ENCODE results near the gene DNAH14.

Gene DNAH14

DNA sequence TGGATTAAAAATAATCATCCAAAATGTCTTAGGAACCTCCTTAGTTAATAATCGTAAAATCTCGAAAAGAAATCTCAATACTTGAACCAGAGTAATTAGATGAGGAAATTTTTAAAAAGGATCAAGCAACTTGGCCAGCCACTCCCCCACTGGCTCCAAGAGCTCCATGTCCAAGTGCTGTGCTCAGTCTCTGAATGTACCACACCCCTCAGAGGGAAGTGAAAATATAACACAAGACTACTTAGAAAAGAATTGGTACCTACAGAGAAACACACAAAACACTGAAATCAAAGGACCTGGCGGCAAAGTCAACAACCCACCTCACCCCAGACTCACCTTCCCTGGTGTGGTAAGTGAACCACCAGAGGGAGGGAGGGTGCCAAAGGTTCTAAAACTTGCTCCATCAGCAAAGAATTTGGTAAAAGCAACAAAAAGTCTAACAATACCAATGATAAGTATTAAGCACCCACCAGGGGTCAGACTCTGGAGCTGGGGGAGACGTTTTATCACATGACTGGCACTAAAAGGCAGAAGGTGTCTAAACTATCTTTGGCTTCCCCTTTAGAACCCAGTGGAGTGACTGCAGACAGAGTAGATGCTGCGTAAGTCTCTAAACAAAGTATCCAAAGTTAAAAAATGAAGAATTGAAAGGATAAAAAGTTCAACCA is 484.4 kb downstream of the DNAH14 start:
- no peak for DNase-seq

DNA sequence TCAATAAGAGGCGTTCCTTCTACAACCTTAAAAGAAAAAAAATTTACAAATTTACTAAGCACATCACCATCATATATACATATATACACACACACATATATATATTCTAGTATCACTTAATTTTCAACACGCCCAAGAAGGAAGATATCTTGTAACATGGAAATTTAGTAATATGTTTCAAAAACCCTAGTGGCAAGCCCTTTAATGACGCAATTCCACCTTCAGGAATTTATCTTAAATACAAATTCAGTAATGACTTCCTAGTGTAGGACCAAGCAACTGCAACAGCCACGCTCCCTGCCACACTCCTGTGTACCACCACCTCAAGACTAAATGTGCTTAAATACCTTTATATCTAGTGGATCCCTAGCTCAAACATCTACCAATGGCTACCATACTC is 485.8 kb downstream of the DNAH14 start:
- DNase-seq = no peak

DNA sequence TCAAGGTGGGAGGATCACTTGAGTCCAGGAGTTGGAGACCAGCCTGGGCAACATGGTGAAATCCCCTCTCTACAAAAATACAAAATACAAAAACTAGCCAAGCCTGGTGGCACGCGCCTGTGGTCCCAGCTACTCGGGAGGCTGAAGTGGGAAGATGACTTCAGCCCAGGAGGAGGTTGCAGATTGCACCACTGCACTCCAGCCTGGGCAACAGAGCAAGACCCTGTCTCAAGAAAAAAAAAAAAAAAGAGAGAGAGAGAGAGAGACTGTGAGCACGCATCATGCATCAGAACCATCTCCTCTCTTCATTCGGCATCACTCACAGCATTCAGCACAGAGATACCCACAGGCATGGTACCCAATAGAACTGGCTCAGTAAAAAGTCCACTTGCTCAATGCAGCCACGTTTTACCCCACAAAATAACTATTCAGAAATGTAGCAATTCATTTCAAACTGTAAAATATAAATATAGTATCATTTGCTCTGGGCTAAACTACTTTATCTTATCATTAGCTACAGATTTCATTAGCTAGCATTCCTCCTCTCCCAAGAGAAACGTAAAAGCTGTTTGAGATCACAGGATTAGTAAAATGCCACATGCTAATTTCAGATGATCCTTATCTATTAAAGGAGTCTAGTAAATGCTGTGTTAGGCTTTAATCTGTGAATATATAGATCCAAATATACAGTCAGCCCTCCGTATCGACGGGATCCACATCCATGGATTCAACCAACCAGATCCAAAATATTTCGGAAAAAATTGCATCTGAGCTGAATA is 486.7 kb downstream of the DNAH14 start:
- no peak for DNase-seq

GRCh38 chr1:225418059-225418458 is 488.6 kb downstream of the DNAH14 start:
- no peak for DNase-seq

- no peak for DNase-seq
Observed at GRCh38 chr1:225418598-225418997, 489.1 kb downstream of the DNAH14 start.

GRCh38 chr1:225422031-225422605 is 492.6 kb downstream of the DNAH14 start:
- no peak for DNase-seq

- DNase-seq = no peak
Observed at GRCh38 chr1:225422795-225423517, 493.5 kb downstream of the DNAH14 start.

DNA sequence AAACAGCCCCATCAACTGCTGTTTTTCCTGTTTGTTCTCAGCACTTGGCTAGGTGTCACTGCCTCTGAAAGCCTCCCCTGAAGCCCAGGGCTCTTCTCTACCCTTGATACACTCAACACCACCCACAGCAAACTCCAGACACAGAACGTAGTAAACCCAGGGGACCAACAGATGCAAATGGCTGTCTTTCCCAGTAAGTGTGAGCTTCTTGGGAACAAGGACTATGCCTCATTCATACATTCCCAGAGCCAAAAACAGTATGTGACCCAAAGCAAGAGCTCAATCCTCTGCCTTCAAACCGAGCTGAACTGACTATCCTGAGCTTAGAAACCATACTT is 494.0 kb downstream of the DNAH14 start:
- DNase-seq = no peak

- DNase-seq = no peak
Observed at GRCh38 chr1:225424562-225425200, 495.2 kb downstream of the DNAH14 start.

DNA sequence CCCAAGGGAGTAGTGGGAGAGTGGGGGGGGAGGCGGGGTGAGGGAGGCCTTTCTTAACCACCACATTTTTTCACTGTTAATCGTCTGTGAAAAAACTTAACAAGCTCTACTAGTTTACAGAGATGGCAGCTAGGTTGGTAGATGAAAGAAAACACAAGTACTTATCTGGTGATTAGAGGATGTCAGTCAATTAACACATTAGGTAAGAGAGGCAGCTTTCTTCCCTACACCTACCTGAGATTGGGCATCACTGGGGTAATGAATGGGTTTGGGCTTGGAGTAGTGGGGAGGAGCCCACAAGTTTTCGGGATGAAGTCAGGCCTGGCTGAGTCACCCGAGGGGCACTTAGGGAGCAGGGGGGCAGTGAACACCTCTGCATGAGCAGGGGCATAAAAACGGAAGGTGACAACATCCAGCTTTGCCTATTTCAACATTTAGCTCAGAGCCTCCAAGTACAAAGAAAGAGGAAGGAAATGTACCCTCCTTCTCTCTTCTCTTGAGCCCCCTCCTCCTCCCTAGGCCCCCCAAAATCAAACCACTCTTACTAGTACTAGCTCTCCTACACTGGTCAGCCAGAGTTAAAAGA is 495.8 kb downstream of the DNAH14 start:
- DNase-seq = no peak

DNA sequence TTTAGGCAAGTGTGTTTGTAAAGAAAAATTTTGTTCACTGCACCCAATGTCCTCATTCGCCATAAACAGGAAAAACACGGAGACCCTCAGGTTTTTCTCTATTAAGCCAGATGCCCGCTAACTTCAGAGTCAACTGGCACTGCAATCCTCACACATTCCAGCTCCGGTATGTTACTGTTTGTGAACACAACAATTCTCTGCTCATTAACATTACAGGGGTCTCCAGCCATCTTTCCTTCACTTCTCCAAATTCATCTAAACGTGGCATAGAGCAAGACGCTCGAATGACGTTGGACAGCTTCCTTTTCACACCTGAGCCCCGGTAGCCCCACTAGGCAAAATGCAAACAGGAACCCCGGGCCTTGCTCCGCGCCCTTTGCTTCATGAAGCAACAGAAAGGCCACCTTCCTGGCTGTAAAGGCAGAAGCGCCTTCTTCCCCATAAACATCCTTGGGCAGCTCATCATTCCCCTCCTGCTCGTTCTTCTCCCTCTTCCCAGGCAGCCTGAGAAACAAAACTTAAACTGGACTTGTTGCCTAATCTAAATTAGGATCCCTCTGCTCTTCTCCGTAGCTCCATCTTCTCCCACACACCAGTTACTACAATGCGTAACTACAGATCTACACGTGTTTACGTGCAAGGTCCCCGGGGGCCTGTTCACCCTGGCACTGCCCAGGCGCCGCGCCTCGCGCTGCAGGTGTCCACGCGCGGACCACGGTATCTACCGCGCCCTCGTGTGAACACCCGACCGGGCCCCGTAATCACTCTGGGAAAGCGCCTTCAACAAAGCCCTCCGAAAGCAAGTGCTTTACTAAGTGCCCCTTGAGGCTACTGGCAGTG is 497.1 kb downstream of the DNAH14 start:
- DNase-seq = no peak

- DNase-seq = no peak
Observed at GRCh38 chr1:225427235-225428067, 498.0 kb downstream of the DNAH14 start, which contains the start of gene LBR. Gene LBR, minus strand, starts transcription at chr1:225428038. Its CDS starts 3,963 bp downstream, at chr1:225424075.

DNA sequence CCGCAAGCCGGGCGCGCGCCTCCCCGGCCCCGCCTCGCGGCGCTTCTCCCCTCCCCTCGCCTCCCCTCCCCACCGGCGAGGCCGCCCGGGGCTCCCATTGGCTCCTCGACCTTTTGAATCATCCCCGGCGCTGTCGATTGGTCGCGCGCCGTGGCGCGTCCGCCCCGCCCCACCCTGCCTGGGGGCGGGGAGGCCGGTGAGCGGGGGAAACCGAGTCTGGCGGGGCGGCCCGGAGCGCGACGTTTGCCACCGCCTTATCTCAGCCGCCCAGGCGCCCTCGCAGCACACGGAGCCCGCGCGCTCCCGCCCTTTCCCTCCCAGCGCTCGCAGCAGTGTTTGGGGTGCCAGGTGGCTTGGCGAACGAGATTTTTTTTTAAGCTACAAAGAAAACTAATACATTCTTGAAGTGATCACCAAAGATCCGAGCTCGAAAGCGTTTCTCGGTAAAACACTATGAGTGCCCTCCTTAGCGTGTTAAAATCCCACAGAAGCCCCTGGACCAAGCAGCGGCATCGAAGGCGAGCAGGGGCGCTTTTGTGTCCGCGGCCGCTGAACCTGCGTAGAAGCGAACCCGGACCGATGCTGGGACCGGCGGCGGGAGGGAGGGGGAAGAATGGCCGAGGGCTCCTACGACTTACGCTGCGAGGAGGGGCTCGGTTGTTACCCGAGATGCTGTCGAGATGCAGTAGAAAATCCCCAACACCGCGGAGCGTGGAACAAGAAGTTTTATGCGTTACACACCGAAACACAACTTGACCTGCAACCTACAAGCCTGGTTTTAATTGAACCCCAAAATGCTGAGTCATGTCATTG is 498.8 kb downstream of the DNAH14 start:
- peak; percentile 84 for DNase-seq

DNA sequence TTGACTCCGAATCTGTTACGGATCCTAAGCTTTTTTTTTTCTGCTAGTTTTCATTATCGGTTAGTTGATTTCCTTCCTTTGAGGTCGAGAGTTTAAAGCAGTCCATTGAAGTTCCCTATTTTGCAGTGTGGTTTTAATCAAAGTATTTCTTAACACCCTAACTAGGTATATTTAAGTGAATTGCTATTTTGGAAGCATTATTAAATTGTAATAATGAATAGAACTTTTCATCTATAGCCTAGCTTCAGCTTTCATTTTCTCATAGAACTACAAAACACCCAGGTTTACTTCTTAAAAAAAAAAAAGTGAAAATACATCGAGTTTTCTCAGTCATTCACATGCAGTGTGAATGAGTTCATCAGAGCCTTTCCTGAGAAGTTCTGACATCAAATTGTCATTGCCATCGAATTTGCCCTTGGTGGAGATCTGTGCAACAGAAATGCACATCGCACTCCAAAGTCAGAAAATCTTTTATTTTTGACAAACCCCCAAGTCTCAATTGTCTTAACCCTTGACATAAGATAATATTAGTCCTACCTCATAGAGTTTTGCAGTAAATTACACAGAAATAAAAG is 499.5 kb downstream of the DNAH14 start:
- no peak for DNase-seq

- no peak for DNase-seq
Observed at GRCh38 chr1:225430301-225430700, 500.8 kb downstream of the DNAH14 start.

- DNase-seq = no peak
Observed at GRCh38 chr1:225431081-225431863, 501.8 kb downstream of the DNAH14 start.

GRCh38 chr1:225434046-225434445 is 504.6 kb downstream of the DNAH14 start:
- DNase-seq = no peak

DNA sequence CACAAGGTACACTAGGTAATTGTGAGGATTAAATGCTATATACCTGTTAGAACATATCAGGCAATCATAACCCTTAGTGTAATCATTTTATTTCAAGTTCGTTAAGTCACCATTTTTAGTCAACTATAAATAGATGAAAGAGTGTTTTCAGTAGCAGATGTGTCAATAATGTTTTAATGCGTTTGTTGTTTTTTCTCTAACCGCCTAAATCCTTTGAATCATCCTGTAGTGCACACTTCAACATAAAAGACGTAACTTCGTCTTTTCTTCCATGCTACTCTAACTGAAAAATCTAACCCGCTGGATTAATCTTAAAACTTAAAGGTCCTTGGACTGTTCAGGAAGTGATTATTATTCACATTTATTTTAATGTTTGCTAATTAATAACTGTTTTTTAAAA is 505.6 kb downstream of the DNAH14 start:
- no peak for DNase-seq

DNA sequence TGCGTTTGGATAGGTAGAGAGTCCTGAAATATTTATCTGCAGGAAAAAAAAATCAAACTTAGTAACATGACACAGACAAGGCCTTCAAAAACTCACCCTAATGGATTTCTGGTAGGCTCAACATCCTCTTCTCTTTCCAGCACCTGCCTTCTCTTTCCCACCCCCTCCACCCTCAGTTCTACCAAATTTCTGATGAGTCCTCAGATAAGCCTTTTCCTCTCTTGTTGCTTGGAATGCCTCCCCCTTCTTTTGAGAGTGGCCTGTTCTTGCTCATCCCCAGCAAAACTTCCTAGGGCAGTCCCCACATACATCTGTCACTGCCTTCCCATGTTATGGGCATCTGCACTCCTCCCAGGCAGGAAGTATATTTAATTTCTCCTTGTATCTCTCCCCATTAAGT is 506.0 kb downstream of the DNAH14 start:
- no peak for DNase-seq

All from amniotic stem cell (primary cell).